K562 treated with DMSO at 1 percent for 24 hours (cell line): ENCODE results near the gene PEX6. TPM values are rescaled to one million over a fixed set of nuclear protein-coding genes. Genes with fewer than 3 reads are reported as not detected.

Source experiments
- total RNA-seq: library from RNA; unstranded; fragments of 300-600 nt; gene quantifications from 2 replicates; pipeline ENCODE4 v1.2.3, GENCODE V29; 2022; ENCODE audit warnings: low read depth; ENCODE audit not compliant: insufficient read depth

The PEX6 gene, protein sequence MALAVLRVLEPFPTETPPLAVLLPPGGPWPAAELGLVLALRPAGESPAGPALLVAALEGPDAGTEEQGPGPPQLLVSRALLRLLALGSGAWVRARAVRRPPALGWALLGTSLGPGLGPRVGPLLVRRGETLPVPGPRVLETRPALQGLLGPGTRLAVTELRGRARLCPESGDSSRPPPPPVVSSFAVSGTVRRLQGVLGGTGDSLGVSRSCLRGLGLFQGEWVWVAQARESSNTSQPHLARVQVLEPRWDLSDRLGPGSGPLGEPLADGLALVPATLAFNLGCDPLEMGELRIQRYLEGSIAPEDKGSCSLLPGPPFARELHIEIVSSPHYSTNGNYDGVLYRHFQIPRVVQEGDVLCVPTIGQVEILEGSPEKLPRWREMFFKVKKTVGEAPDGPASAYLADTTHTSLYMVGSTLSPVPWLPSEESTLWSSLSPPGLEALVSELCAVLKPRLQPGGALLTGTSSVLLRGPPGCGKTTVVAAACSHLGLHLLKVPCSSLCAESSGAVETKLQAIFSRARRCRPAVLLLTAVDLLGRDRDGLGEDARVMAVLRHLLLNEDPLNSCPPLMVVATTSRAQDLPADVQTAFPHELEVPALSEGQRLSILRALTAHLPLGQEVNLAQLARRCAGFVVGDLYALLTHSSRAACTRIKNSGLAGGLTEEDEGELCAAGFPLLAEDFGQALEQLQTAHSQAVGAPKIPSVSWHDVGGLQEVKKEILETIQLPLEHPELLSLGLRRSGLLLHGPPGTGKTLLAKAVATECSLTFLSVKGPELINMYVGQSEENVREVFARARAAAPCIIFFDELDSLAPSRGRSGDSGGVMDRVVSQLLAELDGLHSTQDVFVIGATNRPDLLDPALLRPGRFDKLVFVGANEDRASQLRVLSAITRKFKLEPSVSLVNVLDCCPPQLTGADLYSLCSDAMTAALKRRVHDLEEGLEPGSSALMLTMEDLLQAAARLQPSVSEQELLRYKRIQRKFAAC
- total RNA-seq = 65.7 and 67.2 TPM in 2 replicates

DNA sequence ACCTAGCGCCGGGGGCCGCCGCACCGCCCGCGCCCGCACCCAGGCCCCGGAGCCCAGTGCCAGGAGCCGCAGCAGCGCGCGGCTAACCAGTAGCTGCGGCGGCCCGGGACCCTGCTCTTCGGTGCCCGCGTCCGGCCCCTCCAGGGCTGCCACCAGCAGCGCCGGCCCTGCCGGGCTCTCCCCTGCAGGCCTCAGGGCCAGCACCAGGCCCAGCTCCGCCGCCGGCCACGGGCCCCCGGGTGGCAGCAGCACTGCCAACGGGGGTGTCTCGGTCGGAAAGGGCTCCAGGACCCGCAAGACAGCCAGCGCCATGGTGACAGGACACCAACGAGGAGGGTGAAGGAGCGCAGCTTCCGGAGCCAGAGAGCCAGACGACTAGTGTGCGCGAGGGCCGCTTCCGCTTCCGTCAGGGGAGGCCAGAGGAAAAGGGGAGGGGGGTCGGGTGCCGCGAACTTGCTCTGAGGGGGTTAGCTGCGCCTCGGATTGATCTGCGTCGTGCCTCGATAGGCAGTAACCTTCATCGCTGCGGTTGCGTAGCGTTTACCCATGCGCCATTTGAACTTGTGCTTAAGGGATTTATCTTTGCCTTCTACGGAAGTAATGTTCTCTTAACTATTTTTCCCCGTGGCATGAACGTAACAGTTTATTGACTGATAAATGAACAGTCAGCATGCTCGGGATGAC is at the start of gene PEX6:
TSS of gene PEX6 (minus strand) at position 343 of the 684 bp plus-strand sequence. CDS start at position 312, 31 bp downstream.

DNA sequence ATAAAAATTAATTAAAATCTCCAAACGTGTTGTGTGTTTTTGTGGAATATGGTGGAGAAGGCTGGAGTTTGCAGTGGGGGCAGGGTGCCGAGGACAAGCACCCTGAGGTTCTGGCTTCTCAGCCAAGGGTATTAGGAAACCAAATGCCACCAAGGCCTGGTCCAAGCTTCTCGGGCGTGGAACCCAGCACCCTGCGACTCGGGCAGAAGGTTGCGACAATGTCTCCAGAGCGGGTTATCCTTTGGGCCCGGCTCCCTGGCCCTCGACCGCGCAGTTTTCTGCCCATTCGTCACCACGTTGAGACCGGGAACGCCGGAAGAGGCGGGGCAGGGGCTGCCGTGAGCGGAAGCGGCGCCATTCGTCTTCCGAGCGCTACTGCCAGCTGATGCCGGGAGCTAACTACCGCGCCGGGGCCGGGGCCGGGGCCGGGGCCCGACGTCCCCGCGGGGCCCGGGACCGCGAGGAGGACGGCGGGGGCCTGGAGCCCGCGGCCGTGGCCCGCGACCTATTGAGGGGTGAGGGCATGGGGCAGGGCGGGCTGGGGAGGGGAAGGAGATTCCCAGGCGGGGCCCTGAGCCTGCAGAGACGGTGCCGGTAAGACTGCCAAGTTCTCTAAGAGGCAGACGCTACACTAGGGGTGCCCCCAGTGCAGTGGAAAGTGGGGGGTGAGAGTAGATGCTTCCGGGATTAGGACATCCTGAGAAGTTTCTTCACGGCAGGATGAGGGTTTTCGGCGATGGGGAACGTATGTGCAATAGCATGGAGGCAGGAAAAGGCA is 42.5 kb upstream of the PEX6 start, which contains the start of gene RRP36:
TSS of gene RRP36 (plus strand) at position 354 of the 778 bp plus-strand sequence. CDS start at position 386, 32 bp downstream.

DNA sequence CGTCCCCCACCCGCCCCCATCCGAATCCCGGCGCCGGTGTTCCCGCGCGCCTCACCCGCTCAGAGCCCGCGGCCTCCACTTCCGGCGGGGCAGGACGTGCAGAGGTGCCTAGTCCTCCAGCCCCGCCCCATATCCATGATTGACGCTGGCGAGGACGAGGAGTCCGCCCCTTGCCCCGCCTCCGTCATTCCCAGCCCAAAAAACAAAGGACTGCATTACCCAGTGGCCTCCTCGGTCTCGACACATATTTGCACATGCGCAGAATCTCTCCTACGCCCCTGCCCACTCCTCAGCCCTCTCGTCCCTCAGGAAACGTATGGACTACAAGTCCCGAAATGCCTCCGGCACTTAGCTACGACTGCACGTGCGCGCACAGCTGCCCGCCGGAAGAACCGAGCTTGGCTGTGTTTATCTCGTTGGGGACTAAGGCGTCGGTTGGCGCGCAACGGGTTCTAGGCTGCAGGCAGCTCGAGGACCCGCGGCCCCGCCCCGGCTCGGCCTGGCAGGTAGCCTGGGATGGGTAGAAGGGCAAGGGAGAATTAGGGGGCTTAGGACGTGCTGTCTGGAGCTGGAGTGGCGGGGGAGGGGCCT is 35.0 kb upstream of the PEX6 start, which contains the start of the genes KLHDC3 and MEA1:
TSS of gene KLHDC3 (plus strand) at position 407 of the 591 bp plus-strand sequence. CDS start 2,944 bp downstream, outside the sequence.
TSS of gene MEA1 (minus strand) at position 104 of the 591 bp plus-strand sequence. CDS start 133 bp downstream, outside the sequence.

DNA sequence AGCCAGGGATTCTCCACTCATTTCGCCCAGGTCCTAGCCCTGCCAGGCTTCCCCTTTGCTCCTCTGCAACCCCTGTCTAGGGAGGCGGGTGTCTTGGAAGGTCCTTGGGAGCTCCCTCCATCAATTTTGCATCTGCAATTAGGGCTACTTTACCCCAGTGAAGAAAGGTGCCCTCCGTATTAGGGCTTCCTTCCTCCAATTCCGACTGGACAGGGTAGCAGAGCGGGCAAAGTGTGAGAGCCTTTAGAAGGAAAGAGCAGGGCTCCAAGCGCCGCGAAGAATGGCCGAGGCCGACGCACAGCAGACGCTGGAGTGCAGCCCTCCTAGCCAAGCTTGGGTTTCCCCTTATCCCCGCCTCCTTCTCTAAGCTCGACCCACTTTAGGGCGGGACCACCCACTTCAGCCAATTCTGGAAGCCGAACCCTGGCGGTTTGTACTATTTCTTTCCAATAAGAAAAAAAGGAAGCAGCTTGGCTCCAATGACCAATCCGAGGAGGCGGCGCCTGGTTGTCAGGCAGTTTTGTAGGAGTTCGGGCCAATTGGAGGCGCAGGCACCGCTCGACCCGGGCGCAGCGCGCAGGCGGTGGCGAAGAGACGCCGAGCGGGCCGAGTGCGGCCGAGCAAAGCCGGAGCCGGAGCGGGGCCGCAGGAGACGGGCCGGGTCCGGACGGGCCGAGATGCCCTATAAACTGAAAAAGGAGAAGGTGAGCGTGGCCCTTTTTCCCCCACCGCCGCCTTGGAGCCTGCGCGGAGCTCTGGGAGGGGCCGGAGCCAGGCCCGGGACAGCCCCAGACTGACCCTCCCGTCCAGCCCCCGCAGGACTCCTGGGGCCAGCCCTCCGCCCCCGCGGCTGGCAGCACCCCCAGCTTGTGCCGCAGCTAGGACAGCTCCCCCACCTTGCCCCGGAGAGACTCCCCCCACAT is 5.3 kb upstream of the PEX6 start, which contains the start of gene PPP2R5D:
TSS of gene PPP2R5D (plus strand) at position 570 of the 923 bp plus-strand sequence. CDS start at position 678, 108 bp downstream.

DNA sequence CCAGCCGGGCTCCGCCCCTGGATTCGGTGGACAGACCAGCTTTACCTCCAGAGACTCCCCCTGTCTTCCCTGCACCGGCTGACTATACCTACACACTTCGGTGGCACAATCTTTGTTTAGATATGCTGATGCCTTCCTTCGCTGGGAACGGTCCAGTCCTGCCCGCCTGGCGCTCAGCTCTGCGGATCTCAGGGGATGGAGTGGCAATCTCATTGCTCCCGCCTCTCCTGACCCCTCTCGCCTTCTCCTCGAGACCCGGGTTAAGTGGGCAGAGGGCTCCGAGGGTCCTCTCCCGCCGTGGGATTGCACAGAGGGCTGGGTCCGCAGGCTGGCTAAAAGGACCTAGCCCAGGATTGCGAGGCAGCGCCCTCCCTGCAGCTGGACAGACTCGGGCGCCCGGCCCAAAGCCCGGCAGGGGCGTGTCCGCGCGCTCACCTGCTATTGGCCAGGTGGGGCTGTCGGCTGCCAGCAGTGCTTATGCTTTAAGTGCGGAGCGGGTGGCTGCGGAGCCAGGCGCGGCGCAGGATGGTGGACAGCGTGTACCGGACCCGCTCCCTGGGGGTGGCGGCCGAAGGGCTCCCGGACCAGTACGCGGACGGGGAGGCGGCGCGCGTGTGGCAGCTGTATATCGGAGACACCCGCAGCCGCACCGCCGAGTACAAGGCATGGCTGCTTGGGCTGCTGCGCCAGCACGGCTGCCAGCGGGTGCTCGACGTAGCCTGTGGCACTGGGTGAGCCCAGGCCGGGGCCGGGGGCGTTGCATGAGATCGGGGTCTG is 18.6 kb downstream of the PEX6 start, which contains the start of gene GNMT:
TSS of gene GNMT (plus strand) at position 512 of the 777 bp plus-strand sequence. CDS start at position 526, 14 bp downstream.

DNA sequence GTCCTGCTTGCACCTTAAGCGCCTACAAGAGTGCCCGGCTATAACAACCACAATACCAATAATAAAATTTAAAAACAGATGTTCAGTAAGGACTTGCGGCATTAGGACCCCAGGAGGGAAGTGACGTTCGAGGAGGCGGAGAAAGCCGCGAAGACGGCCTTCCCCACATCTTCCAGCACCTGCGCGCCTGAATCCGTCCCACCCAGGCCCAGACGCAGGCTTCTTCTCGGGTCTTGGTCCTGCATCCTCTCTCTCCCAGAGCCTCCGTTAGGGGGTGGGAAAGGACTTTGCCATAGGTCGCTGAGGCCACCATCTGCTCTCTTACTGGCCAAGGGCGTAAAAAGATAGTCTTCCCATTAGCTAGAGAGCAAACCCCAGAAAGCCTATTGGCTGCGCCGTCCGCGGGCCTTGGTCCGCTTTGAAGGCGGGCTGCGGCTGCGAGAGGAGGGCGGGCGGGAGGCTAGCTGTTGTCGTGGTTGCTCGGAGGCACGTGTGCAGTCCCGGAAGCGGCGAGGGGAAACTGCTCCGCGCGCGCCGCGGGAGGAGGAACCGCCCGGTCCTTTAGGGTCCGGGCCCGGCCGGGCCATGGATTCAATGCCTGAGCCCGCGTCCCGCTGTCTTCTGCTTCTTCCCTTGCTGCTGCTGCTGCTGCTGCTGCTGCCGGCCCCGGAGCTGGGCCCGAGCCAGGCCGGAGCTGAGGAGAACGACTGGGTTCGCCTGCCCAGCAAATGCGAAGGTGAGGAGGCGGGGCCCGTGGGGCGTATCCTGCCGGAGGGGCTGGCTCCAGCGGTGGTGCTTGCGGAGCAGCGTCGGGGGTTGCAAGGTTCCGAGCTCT is 49.8 kb downstream of the PEX6 start, which contains the start of gene CNPY3:
TSS of gene CNPY3 (plus strand) at position 495 of the 835 bp plus-strand sequence. CDS start at position 586, 91 bp downstream.

DNA sequence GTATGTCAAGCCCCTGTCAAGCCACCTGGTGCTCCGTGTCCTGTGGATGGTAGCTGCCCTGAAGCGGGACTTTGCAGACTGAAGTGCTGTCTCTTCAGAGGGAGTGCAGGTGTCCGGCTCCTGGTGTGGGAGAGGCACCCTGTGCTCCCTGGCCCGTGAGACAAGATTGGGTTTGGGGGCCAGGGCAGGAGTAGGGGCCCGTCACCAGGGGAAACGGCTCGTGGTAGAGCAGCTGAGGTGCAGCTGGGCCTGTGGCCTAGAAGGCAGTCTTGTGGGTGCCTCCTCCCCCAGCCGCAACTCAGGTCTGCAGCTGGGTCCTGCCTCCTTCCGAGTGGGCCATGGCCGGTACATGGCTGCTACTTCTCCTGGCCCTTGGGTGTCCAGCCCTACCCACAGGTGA is 63.2 kb downstream of the PEX6 start, which contains the start of gene PTCRA:
TSS of gene PTCRA (plus strand) at position 322 of the 400 bp plus-strand sequence. CDS start at position 339, 17 bp downstream.

Other genes with a start within 250 kb of the PEX6 start
- gene TBCC, start 233.1 kb downstream of the PEX6 start, total RNA-seq = 53.8 and 56.4 TPM in 2 replicates
- gene BICRAL, start 197.1 kb downstream of the PEX6 start, total RNA-seq = 5.7 and 6.3 TPM in 2 replicates
- gene RPL7L1, start 99.6 kb downstream of the PEX6 start, total RNA-seq = 85.4 and 87.5 TPM in 2 replicates
- gene PTCRA, start 63.1 kb downstream of the PEX6 start, total RNA-seq = not detected in 2 replicates
- 33.9 and 34.0 TPM in 2 replicates for gene CNPY3, start 49.7 kb downstream of the PEX6 start, total RNA-seq
- not detected in 2 replicates for gene GNMT, start 18.4 kb downstream of the PEX6 start, total RNA-seq
- 59.4 and 61.1 TPM in 2 replicates for gene PPP2R5D, start 5.4 kb upstream of the PEX6 start, total RNA-seq
- 111 and 113 TPM in 2 replicates for gene MEA1, start 34.8 kb upstream of the PEX6 start, total RNA-seq
- 218 and 222 TPM in 2 replicates for gene KLHDC3, start 35.1 kb upstream of the PEX6 start, total RNA-seq
- 101 and 112 TPM in 2 replicates for gene RRP36, start 42.4 kb upstream of the PEX6 start, total RNA-seq
- gene CUL7, start 74.7 kb upstream of the PEX6 start, total RNA-seq = 47.9 and 48.5 TPM in 2 replicates
- gene MRPL2, start 80.3 kb upstream of the PEX6 start, total RNA-seq = 128 and 144 TPM in 2 replicates
- 38.1 and 46.4 TPM in 2 replicates for gene KLC4, start 80.5 kb upstream of the PEX6 start, total RNA-seq
- 15.6 TPM in 2 replicates for gene PTK7, start 97.1 kb upstream of the PEX6 start, total RNA-seq
- 39.2 and 40.6 TPM in 2 replicates for gene SRF, start 192.1 kb upstream of the PEX6 start, total RNA-seq
- gene CUL9, start 203.0 kb upstream of the PEX6 start, total RNA-seq = 21.6 and 25.5 TPM in 2 replicates